IMR-90 (cell line): ENCODE measurements around the gene RFT1. TPM values are rescaled to one million over a fixed set of nuclear protein-coding genes. Genes with fewer than 3 reads are reported as not detected.

Experiments
- ATAC-seq: fragments of 200-7000 bp; cut with Tn5 transposase; 2 replicates; pipeline ENCODE4 v1.9.1; 2020; ENCODE audit warnings: low read depth, mild to moderate bottlenecking, moderate library complexity
- BruUV-seq: library from RNA; stranded (reverse); fragments of 400-500 nt; replicated peaks from 2 replicates; lab custom pipeline; 2021; lab: Mats Ljungman, UMichigan
- CTCF ChIA-PET: fragments of 300-600 bp; formaldehyde crosslinking; extraction: SDS; loops from one replicate; lab custom pipeline; 2021; ENCODE audit warnings: antibody characterized with exemption; lab: Yijun Ruan, JAX
- POLR2A ChIA-PET: fragments of 300-600 bp; sonication (Branson Sonifier 250); formaldehyde crosslinking; loops from one replicate; lab custom pipeline; 2022; ENCODE audit warnings: antibody characterized with exemption; ENCODE audit not compliant: unreplicated experiment; lab: Charles Lee
- DNase-seq: peaks from one replicate; pipeline ENCODE4 v3.0.0; 2013
- H2AFZ ChIP-seq: replicated peaks from 2 replicates; pipeline ENCODE3; 2013; ENCODE audit warnings: low read length, mild to moderate bottlenecking; ENCODE audit not compliant: poor library complexity
- H2AK5ac ChIP-seq: 2 replicates; pipeline ENCODE4 v1.6.1; 2013; ENCODE audit warnings: low read depth, low read length, inconsistent platforms
- H2AK9ac ChIP-seq: replicated peaks from 2 replicates; pipeline ENCODE3; 2013; ENCODE audit warnings: mild to moderate bottlenecking, low read depth, low read length, moderate library complexity; ENCODE audit not compliant: poor library complexity
- H2BK120ac ChIP-seq: 2 replicates; pipeline ENCODE4 v1.6.1; 2013; ENCODE audit warnings: low read depth, low read length, inconsistent platforms
- H2BK15ac ChIP-seq: 3 replicates; pipeline ENCODE4 v1.6.1; 2013; ENCODE audit warnings: low read depth, low read length, inconsistent platforms
- H2BK20ac ChIP-seq: 2 replicates; pipeline ENCODE4 v1.6.1; 2013; ENCODE audit warnings: low read depth, mild to moderate bottlenecking, inconsistent platforms, low read length, moderate library complexity
- H2BK5ac ChIP-seq: 2 replicates; pipeline ENCODE4 v1.6.1; 2013; ENCODE audit warnings: mild to moderate bottlenecking, low read depth, low read length, inconsistent platforms; ENCODE audit not compliant: poor library complexity, severe bottlenecking
- H3K14ac ChIP-seq: replicated peaks from 2 replicates; pipeline ENCODE4 v1.6.1; 2013; ENCODE audit warnings: low read depth, low read length, inconsistent platforms
- H3K18ac ChIP-seq: 2 replicates; pipeline ENCODE4 v1.6.1; 2013; ENCODE audit warnings: low read depth, low read length, control low read depth
- H3K23ac ChIP-seq: 2 replicates; pipeline ENCODE4 v1.6.1; 2013; ENCODE audit warnings: low read depth, low read length, inconsistent platforms
- H3K27ac ChIP-seq: 2 replicates; pipeline ENCODE4 v1.5.1; 2013; ENCODE audit warnings: mild to moderate bottlenecking, control low read depth, low read length; ENCODE audit not compliant: insufficient read depth
- H3K27me3 ChIP-seq: 2 replicates; pipeline ENCODE4 v1.6.1; 2013; ENCODE audit warnings: low read length; ENCODE audit not compliant: control insufficient read depth, insufficient read depth
- H3K36me3 ChIP-seq: 2 replicates; pipeline ENCODE4 v1.6.1; 2013; ENCODE audit warnings: low read length, mixed read lengths; ENCODE audit not compliant: control insufficient read depth, insufficient read depth
- H3K4ac ChIP-seq: 2 replicates; pipeline ENCODE4 v1.6.1; 2013; ENCODE audit warnings: low read depth, low read length, inconsistent platforms
- H3K4me1 ChIP-seq: 2 replicates; pipeline ENCODE4 v1.6.1; 2013; ENCODE audit warnings: low read length, mixed read lengths; ENCODE audit not compliant: control insufficient read depth, insufficient read depth
- H3K4me2 ChIP-seq: 2 replicates; pipeline ENCODE4 v1.6.1; 2013; ENCODE audit warnings: low read depth, mild to moderate bottlenecking, control low read depth, low read length, moderate library complexity
- H3K4me3 ChIP-seq: 2 replicates; pipeline ENCODE4 v1.5.1; 2013; ENCODE audit warnings: low read depth, mild to moderate bottlenecking, control low read depth, low read length, moderate library complexity; ENCODE audit not compliant: insufficient read depth
- H3K56ac ChIP-seq: 2 replicates; pipeline ENCODE4 v1.6.1; 2013; ENCODE audit warnings: low read length, inconsistent platforms; ENCODE audit not compliant: insufficient read depth; ENCODE audit errors: extremely low read depth
- H3K79me1 ChIP-seq, 2 experiments: 2 replicates each; pipeline ENCODE4 v1.6.1; 2013; ENCODE audit warnings: low read length in 2 of 2, inconsistent platforms in 1 of 2, low read depth in 1 of 2
- H3K9ac ChIP-seq: 2 replicates; pipeline ENCODE4 v1.6.1; 2013; ENCODE audit warnings: low read depth, low read length, control low read depth
- H3K9me1 ChIP-seq: 2 replicates; pipeline ENCODE4 v1.6.1; 2013; ENCODE audit warnings: low read length, inconsistent platforms; ENCODE audit not compliant: insufficient read depth
- H3K9me3 ChIP-seq: 2 replicates; pipeline ENCODE4 v1.6.1; 2013; ENCODE audit warnings: low read length; ENCODE audit not compliant: control insufficient read depth, insufficient read depth
- H4K20me1 ChIP-seq: 2 replicates; pipeline ENCODE4 v1.6.1; 2013; ENCODE audit warnings: low read length, inconsistent platforms; ENCODE audit not compliant: insufficient read depth
- H4K5ac ChIP-seq: 2 replicates; pipeline ENCODE4 v1.6.1; 2013; ENCODE audit warnings: mild to moderate bottlenecking, low read depth, low read length, control low read depth
- H4K8ac ChIP-seq, 2 experiments: 2 replicates each; pipeline ENCODE4 v1.6.1; 2013; ENCODE audit warnings: low read depth in 2 of 2, low read length in 2 of 2, control low read depth in 1 of 2, inconsistent platforms in 1 of 2
- H4K91ac ChIP-seq: 2 replicates; pipeline ENCODE4 v1.6.1; 2013; ENCODE audit warnings: low read depth, low read length, inconsistent platforms; ENCODE audit not compliant: insufficient read depth
- BHLHE40 ChIP-seq: fragments of 150-350 bp; IDR thresholded peaks from 2 replicates; pipeline ENCODE4 v1.6.1; 2016; ENCODE audit warnings: mild to moderate bottlenecking, low read depth, low read length
- CTCF ChIP-seq: conservative IDR thresholded peaks from 2 replicates; pipeline ENCODE4 v1.5.1; 2012; ENCODE audit warnings: mild to moderate bottlenecking, low read depth, low read length, improper control_type of control experiment
- FOS ChIP-seq: fragments of 150-350 bp; IDR thresholded peaks from 2 replicates; pipeline ENCODE4 v1.6.1; 2016; ENCODE audit warnings: low read depth, low read length
- MAFK ChIP-seq: IDR thresholded peaks from 2 replicates; pipeline ENCODE4 v1.6.1; 2012; ENCODE audit warnings: low read depth, low read length, improper control_type of control experiment
- NFE2L2 ChIP-seq: fragments of 150-350 bp; IDR thresholded peaks from 2 replicates; pipeline ENCODE4 v1.6.1; 2016; ENCODE audit warnings: low read depth, mild to moderate bottlenecking, low read length
- POLR2A ChIP-seq: IDR thresholded peaks from 2 replicates; pipeline ENCODE4 v1.6.1; 2012; ENCODE audit warnings: mild to moderate bottlenecking, low read depth, low read length
- RAD21 ChIP-seq: IDR thresholded peaks from 2 replicates; pipeline ENCODE4 v1.6.1; 2012; ENCODE audit warnings: low read length, improper control_type of control experiment
- RCOR1 ChIP-seq: IDR thresholded peaks from 2 replicates; pipeline ENCODE4 v1.6.1; 2012; ENCODE audit warnings: mild to moderate bottlenecking, low read length, improper control_type of control experiment; ENCODE audit not compliant: insufficient replicate concordance
- RFX5 ChIP-seq: IDR thresholded peaks from 2 replicates; pipeline ENCODE4 v1.8.0; 2012; ENCODE audit warnings: low read depth, mild to moderate bottlenecking, low read length, moderate library complexity
- WGBS, 2 experiments: methylation state at CpG; one replicate each; pipeline versions ENCODE4 v1.1.5 to v1.1.7; 2013; ENCODE audit warnings: missing lambda C conversion rate in 2 of 2; ENCODE audit not compliant: insufficient read length in 1 of 2; ENCODE audit errors: extremely low coverage in 2 of 2; 5-methylcytosine and 5-hydroxymethylcytosine counted together
- dilution Hi-C: fragments of 300-500 bp; cut with HindIII; formaldehyde crosslinking; loops from one replicate; pipeline ENCODE4 v1.14.3; 2018; ENCODE audit warnings: low sequenced_read_pairs; ENCODE audit not compliant: unreplicated experiment
- in situ Hi-C: fragments of 300-500 bp; cut with MboI; formaldehyde crosslinking; loops from 3 replicates; pipeline ENCODE4 v1.14.3; 2019; ENCODE audit warnings: low sequenced_read_pairs, inconsistent platforms, mixed read lengths
- intact Hi-C: fragments of 100-400 bp; cut with micrococcal nuclease; formaldehyde crosslinking; loops from 2 replicates; pipeline ENCODE4 v1.10.0; 2022
- polyA plus RNA-seq, 3 experiments: library from polyadenylated mRNA; depleted of rRNA; stranded (reverse); fragments of >200 nt; gene quantifications; 2 replicates each; pipeline ENCODE4 v1.2.3, GENCODE V29; 2012; ENCODE audit warnings: low replicate concordance in 1 of 3
- total RNA-seq: library from RNA; depleted of rRNA; stranded (reverse); fragments of >200 nt; gene quantifications from 2 replicates; pipeline ENCODE4 v1.2.3, GENCODE V29; 2012

RFT1 gene
- total and polyA plus RNA-seq, 2 of the 4 experiments (the other 2 are of a cell fraction): 14.5 to 23.5 TPM

GRCh38 chr3:53113293-53114010 is 16.8 kb downstream of the RFT1 start:
- Histone ChIP-seq H3K4me1 (peaks cover 12% of the 10 kb centered on the region), H2AFZ (peak overlapping the region; percentile 75), H4K5ac (peak overlapping the region; percentile 13; the same call in 1 of the 2 replicates), H3K27me3 (no peaks in the 10 kb centered on the region), H3K79me1 (peaks cover 0 to 3% of the 10 kb centered on the region in 2 experiments; a peak in 1 of 4 replicates), H3K27ac (peak overlapping the region; percentile 33; the same call in 1 of the 2 replicates), H3K23ac (no peak overlapping the region), H3K9ac (peak overlapping the region; percentile 20; the same call in 1 of the 2 replicates), H4K91ac (peak overlapping the region; percentile 2; the same call in 1 of the 2 replicates), H3K4me2 (no peak overlapping the region), H3K4me3 (no peak overlapping the region), H3K9me1 (peaks cover 8% of the 10 kb centered on the region), H4K8ac (peak overlapping the region in 1 of 2 experiments; percentile 78; a peak in 2 of 4 replicates), H3K18ac (no peak overlapping the region), H2BK15ac (no peak overlapping the region), H2BK5ac (peak overlapping the region; percentile 33), H3K36me3 (peaks cover 25% of the 10 kb centered on the region), H2AK9ac (peak overlapping the region; percentile 82), H3K9me3 (no peaks in the 10 kb centered on the region), H3K56ac (no peak overlapping the region), H3K14ac (peak overlapping the region; percentile 44; the same call in 1 of the 2 replicates), H3K4ac (0 out of 2 replicates have a peak overlapping the region, but pooled peaks have one; percentile 29), H2BK20ac (peak overlapping the region; percentile 32; the same call in 1 of the 2 replicates), H2BK120ac (no peak overlapping the region), H2AK5ac (no peak overlapping the region), H4K20me1 (no peaks in the 10 kb centered on the region)
- BruUV-seq: no TSS peak
- intact Hi-C loops: loop anchor here (1.0 to 5.0 kb wide), 3 partner anchors 83 to 599 kb away; no protein-coding TSS in a partner anchor
- ATAC-seq (peak; percentile 12; the same call in 1 of the 2 replicates), DNase-seq (no peak)
- ChIA-PET CTCF (interaction anchor here (0.6 to 2.0 kb wide), 4 partner anchors 12 to 1196 kb away, joined by 5 to 6 read pairs (median 6); no protein-coding TSS in a partner anchor), POLR2A (no interaction called here)
- whole genome bisulfite sequencing, 2 experiments: no CpG with 5 or more reads among the region's 1 CpG
- dilution Hi-C loops: no loop called here
- in situ Hi-C loops: loop anchor here (25.0 kb wide), 1 partner anchor 599 kb away; no protein-coding TSS in a partner anchor
- TF ChIP-seq BHLHE40: no peak
- TF ChIP-seq MAFK: no peak
- no peak for TF ChIP-seq RCOR1
- no peak for TF ChIP-seq RFX5
- no peak for TF ChIP-seq CTCF
- TF ChIP-seq POLR2A: no peak
- TF ChIP-seq RAD21: no peak
- no peak for TF ChIP-seq NFE2L2
- TF ChIP-seq FOS: no peak
